GM19240 (cell line): Measurements from ENCODE around the gene HMMR.

ENCODE experiments used
- DNase-seq: peaks from one replicate; pipeline ENCODE4 v3.0.0; 2011; ENCODE audit warnings: low spot score; ENCODE audit not compliant: insufficient read length

Gene HMMR

GRCh38 chr5:163458778-163459385 is 1.6 kb upstream of the HMMR start:
- DNase-seq, result no peak

- no peak for DNase-seq
Observed at GRCh38 chr5:163459462-163459818, 992 bp upstream of the HMMR start.

- peak; percentile 30 for DNase-seq
Observed at GRCh38 chr5:163459819-163460561, 442 bp upstream of the HMMR start, which contains the start of gene NUDCD2. Gene NUDCD2 (minus strand): TSS chr5:163460102. CDS start chr5:163460050, 52 bp downstream.

GRCh38 chr5:163463063-163463435 is 2.6 kb downstream of the HMMR start:
- no peak for DNase-seq

GRCh38 chr5:163467682-163468081 is 7.2 kb downstream of the HMMR start:
- DNase-seq, result no peak

GRCh38 chr5:163473635-163474243 is 13.3 kb downstream of the HMMR start:
- no peak for DNase-seq

- no peak for DNase-seq
Observed at GRCh38 chr5:163475411-163475810, 15.0 kb downstream of the HMMR start.

- DNase-seq, result no peak
Observed at GRCh38 chr5:163478126-163478981, 17.9 kb downstream of the HMMR start.

GRCh38 chr5:163478982-163479271 is 18.5 kb downstream of the HMMR start:
- no peak for DNase-seq

GRCh38 chr5:163489055-163489744 is 28.8 kb downstream of the HMMR start:
- no peak for DNase-seq

GRCh38 chr5:163489745-163490075 is 29.3 kb downstream of the HMMR start:
- no peak for DNase-seq

- no peak for DNase-seq
Observed at GRCh38 chr5:163496286-163496685, 35.9 kb downstream of the HMMR start.

GRCh38 chr5:163497315-163497714 is 36.9 kb downstream of the HMMR start:
- DNase-seq, result no peak

- no peak for DNase-seq
Observed at GRCh38 chr5:163498886-163499285, 38.5 kb downstream of the HMMR start.

- DNase-seq, result no peak
Observed at GRCh38 chr5:163502521-163502920, 42.1 kb downstream of the HMMR start.

GRCh38 chr5:163503106-163504078 is 43.0 kb downstream of the HMMR start:
- no peak for DNase-seq

- DNase-seq, result no peak
Observed at GRCh38 chr5:163504079-163504931, 43.9 kb downstream of the HMMR start.

- DNase-seq, result no peak
Observed at GRCh38 chr5:163505049-163505367, 44.6 kb downstream of the HMMR start.

GRCh38 chr5:163505368-163506094 is 45.1 kb downstream of the HMMR start, which contains the start of gene MAT2B:
Gene MAT2B (plus strand): TSS chr5:163505619. CDS start chr5:163505687, 68 bp downstream.
- peak; percentile 67 for DNase-seq
